HG03469 (cell line): ENCODE measurements around the gene MAGIX.
A peak's percentile ranks its signal among the peaks of the same experiment; 100 is the strongest.
"Not testable (repeated sequence)": the region's sequence is repeated elsewhere in the genome, so short reads cannot be mapped to it uniquely, and the experiment has no call there.

Experiments used
- ATAC-seq: cut with Tn5 transposase; IDR thresholded peaks from one replicate; pipeline ENCODE4 v1.9.1; 2021; ENCODE audit warnings: mild to moderate bottlenecking, moderate library complexity, moderate number of reproducible peaks; ENCODE audit not compliant: unreplicated experiment

The MAGIX gene

DNA sequence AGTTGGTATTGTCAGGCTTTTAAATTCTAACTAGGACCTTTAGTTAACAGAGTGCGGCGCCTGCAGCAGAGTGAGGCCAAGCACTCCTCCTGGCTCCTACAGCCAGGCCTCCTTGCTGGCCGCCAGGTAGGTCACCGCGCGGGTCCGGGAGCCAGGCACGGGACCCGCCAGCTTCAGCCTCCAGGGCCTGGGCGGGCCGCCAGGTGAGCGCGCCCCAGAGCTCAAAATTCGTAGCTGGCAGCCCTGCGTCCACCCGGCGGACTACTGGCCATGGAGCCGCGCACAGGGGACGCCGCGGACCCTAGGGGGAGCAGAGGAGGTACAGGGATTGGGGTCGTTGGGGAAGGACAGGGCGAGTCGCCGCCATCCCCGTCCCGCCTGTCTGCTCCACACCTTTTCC, at the start of gene MAGIX:
MAGIX (plus strand) TSS at position 139 of the 400 bp plus-strand sequence; CDS start at position 271, 132 bp downstream.
- no peak for ATAC-seq

DNA sequence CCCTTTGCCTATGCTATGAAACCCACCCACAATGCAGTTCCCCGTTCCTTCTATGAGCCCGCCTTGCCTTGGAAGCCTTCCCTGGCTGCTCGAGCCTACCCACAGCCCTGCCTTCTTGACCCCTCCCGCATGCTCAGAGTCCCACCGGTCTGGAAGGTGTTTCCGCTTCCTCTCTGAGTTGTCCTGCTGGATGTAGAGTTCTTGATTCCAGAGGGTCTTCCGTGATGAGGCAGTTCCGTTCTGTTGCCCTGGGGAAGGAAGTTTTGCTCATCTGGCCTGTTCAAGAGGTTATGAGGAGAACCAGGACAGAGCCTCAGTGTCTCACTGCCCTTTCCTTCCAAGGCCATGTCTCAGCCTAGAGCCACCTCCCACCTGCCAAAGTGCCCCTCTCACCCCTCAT, 46.5 kb upstream of the MAGIX start:
- ATAC-seq = no peak

DNA sequence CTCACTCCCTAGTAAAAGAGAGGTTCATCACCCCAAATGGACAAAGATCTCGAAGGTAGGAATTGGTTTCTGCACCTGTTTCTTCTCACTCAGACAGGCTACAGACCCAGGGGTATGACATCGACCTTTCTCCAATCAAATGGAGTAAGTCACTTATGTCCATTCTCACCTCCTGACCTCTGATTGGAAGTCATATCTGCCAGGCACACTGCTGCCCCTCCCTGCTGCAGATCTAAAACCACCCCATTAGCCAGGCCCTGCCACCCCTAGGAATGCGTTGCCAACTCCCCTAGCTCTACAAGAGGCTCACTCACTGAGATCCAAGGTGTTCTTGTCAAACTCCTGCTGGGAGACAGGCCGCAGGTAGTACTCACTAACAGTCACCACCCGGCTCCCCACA, 45.8 kb upstream of the MAGIX start:
- ATAC-seq = no peak

DNA sequence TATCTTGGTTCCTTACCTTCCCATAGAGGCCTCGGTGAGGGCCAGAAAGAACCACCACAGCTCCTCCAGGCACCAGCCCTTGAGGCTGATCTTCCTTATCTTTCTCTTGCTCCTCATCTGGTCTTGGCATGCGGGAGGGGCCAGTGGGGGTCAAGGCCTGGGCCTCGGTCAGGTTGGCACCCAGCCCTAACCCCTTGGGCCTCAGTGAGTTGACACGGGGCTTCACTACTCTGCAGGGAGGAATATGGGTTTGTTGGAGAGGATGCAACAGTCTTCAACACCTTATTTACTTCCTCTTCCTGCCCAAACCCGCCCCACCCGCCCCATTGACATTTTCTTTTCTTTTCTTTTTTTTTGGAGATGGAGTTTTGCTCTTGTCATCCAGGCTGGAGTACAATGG, 45.0 kb upstream of the MAGIX start:
- ATAC-seq = no peak

DNA sequence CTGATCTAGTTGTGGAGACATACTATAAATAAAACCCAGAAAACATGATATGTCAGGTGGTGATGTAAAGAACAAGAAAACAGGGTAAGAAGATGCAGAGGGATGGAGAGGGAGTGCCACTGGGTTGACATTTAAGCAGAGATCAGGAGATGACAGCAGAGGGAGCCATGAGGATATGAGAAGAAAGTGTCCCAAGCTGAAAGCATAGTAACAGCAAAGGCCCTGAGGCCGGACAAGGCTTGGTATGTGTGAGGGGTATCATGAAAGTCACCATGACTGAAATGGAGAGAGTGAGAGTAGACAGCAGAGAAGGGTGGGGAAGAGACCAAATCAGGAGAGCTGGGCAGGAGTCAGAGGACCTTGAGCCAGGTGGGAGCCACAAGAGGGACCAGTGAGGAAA, 42.5 kb upstream of the MAGIX start:
- no peak for ATAC-seq

DNA sequence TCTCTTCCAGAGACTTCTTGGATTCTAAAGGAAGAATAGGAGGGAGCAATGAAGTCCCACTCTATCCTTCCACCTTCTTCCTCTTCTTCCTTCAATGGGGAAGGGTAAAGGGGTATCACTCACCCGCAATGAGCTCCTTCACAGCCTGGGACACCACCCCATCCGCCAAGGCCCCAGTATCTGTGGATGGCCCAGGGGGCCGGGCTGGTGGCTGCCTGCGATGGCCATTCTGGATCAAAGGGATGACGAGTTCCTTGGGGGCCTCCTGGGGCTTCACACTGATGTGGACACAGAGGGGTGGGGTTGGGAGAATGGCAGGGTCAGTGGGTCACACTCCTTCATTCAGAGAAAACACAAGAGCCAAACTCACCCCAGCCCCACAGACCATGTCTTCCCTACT, 40.1 kb upstream of the MAGIX start:
- ATAC-seq = no peak

DNA sequence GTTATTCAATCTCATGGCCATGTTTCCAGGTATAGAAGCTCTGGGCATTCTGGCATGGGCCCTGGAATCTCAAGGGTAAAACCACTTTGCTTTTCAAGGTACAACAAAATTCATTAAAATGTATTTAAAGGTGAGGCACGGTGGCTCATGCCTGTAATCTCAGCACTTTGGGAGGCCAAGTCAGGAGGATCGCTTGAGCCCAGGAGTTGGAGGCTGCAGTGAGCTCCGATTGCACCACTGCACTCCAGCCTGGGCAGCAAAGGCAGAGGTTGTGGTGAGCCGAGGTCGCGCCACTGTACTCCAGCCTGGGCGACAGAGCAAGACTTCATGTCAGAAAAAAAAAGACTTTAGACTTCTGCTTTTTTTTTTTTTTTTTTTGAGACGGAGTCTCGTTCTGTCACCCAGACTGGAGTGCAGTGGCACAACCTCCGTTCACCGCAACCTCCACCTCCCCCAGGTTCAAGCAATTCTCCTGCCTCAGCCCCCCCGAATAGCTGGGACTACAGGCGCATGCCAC, 34.8 kb upstream of the MAGIX start:
- not testable (repeated sequence) for ATAC-seq

DNA sequence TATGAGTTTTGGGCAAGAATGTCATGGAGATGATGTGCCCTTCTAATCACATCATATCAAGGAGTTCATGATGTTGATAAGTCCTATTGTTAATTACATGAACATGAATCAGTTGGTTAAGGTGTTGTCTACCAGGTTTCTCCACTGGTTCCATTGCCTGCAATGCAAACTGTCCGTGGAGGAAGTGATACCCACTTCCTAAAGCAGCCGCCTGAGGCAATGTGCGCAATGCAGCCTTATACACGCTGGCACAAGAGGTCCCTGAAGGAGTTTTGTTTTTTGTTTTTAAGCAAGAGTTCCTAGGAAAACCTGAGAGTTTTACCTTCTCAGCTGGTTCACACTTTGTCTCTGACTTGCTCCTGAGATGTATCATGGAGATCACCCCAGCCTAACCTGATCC, 33.1 kb upstream of the MAGIX start:
- ATAC-seq = no peak

DNA sequence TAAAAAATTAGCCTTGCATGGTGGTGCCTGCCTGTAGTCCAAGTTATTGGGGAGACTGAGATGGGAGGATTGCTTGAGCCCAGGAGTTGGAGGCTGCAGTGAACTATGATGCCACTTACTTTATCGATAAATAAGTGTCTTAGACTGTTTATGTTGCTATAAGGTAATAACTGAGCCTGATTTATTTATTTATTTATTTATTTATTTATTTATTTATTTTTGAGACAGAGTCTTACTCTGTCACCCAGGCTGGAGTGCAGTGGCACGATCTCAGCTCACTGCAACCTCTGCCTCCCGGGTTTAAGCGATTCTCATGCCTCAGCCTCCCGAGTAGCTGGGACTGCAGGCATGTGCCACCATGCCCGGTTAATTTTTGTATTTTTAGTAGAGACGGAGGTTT, 30.3 kb upstream of the MAGIX start:
- not testable (repeated sequence) for ATAC-seq

DNA sequence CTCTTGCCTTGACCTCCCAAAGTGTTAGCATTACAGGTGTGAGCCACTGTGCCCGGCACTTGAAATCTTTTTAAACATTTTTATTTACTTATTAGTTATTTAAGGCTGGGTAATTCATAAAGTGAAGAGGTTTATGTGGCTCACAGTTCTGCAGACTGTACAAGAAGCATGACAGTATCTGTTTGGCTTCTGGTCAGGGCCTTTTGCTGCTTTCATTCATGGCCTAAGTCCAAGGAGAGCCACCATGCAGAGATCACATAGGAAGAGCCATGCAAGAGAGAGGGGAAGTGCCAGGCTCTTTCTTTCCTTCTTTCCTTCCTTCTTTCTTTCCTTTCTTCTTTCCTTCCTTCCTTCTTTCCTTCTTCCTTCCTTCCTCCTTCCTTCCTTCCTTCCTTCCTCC, 28.8 kb upstream of the MAGIX start:
- ATAC-seq = no peak

DNA sequence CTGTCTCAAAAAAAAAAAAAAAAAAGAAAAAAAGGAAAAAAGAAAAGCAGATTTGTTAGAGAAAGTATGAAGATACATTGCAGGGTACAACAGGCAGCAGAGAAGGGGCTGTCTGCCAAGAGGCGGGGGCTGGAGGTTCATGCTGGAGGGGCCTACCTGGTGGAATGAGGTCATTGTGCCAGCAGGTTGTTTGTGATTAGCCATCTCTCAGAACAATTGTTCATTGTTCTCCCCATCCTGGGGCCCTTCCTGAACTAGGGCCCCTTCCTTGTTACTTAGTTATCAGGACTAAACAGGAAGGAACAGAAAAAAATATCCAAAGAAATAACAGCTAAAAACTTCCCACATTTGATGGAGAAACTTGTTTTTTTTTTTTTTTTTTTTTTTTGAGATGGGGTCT, 25.1 kb upstream of the MAGIX start:
- no peak for ATAC-seq

DNA sequence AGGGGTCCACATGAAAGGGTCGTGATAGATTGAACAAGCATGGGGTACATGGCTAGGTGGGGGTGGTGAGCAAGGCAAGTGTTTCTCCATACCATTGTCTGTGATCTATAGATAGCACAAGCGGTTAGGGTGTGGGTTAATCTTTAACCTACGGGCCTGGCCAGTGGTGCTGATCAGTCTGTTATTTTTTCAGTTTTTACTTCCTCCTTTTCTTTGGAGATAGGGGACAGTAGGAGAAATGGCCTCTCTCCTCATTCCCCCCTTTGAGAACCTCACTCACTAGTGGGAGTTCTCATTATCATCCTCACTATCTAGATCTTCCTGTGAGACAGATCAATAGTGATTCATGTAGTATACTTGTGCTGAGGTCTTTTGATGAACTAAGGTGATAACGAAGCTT, 22.8 kb upstream of the MAGIX start:
- ATAC-seq = no peak

DNA sequence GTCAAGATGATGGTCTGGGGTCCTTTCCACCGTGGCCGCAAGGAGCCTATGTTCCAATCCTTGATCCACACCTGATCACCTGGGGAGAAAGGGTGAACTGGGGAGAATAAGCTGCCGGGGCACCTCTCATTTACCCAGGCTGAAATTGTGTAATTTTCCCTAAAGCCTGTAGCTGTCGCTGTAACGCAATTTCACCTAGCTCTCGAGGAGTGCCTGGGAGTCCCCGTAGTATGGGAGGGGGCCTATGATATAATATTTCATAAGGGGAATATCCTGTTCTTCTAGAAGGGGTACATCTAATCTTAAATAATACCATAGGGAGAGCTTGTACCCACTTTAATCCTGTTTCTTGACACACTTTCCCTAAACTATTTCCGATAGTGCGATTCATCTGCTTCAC, 20.3 kb upstream of the MAGIX start:
- ATAC-seq = not testable (repeated sequence)

DNA sequence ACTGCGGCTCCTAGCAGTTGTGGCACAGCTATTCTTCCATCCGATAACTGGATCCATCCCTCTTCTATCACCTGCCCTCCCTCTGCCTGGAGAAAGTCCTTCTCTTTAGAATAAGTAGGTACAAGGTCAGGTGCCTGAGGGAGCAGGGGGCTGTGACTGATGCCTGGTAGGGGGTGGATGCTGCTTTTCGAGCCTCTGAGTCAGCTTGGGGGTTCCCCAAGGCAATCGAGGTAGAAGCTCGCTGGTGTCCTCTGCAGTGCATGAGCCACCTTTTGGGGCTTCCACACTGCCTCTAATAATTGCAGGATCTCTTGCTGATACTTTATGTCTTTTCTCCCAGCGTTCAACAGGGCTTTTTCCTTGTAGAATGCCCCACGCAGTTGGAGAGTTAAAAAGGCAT, 19.4 kb upstream of the MAGIX start:
- ATAC-seq = not testable (repeated sequence)

DNA sequence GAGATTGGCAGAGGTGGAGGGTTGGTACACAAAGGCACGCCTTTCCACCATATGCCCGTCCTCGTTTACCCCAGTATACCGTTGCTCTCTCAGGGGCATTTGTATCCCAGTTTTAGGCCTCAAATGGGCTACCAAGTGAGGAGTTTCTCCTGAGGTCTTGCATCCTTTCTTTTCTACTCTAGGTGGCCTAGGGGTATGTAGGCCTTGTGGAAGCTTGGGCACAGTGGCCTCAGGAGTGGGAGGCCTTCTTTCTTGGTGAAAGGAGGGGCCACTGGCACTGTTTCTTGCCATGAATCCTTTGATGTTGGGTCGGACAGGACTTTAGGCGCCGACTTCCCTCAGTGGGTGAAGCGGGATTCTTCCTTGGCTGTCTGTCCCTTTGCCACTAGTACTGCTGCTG, 15.3 kb upstream of the MAGIX start:
- ATAC-seq = no peak

DNA sequence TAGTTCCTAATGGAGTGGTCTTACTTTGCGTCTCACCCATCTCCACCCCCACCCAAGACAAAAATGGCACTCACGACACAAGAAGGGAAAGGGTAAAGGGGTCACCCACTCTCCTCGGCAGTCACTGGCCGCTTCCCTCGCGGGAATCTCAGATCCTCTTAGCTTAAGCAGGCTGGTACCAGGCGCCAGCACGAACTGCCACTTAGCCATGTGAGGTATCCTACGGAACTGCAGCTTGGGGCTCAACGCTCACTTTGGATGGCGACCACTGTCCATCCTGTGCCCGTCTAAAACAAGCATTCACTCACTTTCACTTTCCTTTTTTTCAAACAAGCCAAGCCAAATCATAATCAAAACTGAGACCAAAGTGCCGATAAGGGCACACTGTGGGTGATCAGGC, 14.6 kb upstream of the MAGIX start:
- no peak for ATAC-seq

DNA sequence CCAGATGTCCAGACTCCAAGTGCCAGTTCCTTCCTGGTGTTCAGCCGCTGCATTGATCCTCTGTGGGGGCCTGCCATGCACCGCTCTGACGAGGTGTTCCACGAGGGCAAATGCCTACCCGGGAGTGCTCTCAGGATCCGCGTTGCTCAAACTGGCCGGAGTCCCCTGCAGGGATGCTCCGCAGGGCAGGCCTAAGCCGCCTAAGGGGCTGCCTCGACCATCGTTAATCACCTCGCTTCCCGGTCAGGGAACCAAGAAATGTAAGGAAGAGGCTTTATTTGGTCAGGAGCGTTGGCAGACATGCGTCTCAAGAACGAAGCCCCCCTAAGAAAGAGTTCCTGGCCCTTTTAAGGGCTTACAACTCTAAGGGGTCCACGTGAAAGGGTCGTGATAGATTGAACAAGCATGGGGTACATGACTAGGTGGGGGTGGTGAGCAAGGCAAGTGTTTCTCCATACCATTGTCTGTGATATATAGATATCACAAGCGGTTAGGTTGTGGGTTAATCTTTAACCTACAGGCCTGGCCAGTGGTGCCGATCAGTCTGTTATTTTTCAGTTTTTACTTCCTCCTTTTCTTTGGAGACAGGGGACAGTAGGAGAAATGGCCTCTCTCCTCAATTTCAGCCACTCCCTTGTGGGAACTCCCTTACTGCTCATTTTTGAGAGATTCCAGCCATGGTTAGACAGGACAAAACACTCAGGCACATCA, 14.0 kb upstream of the MAGIX start:
- ATAC-seq = not testable (repeated sequence)

DNA sequence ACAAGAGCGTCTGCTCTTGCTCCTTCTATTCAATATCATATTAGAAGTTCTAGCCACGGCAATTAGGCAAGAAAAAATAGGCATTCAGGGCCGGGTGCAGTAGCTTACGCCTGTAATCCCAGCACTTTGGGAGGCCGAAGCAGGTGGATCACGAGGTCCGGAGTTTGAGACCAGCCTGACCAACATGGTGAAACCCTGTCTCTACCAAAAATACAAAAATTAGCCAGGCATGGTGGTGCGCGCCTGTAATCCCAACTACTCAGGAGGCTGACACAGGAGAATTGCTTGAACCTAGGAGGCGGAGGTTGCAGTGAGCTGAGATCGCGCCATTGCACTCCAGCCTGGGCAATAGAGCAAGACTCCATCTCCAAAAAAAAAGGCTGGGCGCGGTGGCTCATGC, 13.3 kb upstream of the MAGIX start:
- ATAC-seq = not testable (repeated sequence)

DNA sequence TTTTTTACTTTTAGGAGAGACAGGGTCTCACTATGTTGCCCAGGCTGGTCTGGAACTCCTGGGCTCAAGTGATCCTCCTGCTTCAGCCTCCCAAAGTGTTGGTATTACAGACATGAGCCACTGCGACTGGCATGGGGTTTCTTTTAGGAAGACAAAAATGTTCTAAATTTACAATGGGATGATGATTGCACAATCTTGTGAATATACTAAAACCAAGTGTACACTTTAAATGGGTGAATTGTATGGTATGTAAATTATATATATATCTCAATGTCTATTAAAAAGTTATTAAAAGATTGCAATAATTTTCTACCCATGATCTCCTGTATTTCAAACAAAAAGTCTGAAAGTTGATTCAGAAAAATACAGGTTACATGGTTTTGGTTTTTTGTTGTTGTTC, 9.1 kb upstream of the MAGIX start:
- no peak for ATAC-seq

DNA sequence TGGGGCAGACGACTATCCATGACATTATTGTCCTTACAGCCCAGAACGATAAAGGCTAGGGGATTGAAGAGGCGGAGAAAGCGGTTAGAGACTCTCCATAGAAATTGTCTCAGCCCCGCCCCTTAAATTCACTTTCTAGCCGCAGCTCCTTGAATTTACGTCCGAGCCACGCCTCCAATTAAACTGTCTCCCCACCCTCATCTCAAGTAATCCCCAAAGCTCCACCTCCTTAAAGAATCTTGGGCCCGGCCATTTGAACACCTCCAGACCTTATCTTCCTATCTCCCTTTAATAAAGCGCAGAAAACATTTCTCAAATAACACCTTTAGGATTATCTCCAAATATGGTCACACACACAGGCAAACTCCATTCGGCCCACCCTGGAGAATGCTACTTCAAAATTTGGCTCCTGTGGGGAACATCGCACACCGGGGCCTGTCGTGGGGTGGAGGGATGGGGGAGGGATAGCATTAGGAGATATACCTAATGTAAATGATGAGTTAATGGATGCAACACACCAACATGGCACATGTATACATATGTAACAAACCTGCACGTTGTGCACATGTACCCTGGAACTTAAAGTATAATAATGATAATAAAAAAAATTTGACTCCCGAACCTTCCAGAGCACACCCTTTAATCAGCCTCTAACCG, 7.2 kb upstream of the MAGIX start:
- ATAC-seq = no peak

DNA sequence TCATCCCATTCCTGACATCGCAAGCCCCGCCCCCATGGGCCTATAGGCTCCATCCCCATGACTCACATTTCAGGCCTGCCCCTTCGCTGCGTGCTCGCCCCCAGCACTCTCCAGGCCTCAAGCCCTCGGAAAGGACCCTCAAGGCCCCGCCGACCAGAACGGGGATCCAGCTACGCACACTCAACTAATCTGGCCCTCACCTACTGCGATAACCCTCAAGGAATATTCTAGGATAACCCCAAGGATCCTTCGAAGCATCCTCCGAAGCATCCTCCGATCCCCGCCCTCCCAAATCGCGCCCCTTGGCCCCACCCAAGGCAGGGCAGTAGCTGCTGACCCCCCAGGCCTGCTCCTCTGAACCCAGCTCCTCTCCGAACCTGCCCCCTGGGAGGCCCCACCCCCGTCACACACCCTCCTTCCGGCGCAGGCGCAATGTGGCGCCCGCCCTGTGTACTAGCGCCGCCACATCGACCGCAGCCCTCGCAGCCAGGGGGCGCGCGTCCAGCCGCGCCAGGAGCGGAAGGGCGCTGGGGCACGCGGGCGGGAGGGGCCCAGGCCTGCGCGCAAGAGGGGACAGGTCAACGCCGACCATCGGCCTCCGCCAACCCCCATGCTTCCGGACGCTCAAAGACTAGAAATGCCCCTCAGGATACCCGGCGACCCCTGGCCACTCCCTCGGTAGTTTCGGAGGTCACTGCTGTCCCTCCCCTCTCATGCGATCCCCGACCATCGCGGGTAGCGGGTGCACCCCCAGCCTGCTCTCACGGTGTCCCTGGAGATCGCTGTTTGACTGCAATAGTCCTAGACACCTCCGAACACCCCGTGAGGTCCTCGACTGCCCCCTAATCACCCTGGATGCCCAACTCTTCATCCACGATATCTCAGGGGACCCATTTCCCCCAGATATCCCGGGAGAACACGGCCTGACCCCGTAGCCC, 6.4 kb upstream of the MAGIX start:
- ATAC-seq = peak; percentile 87
